H9 (cell line): ENCODE measurements around the gene MRPS14. TPM values are rescaled to one million over a fixed set of nuclear protein-coding genes. Genes with fewer than 3 reads are reported as not detected.

ENCODE experiments used
- DNase-seq: peaks from one replicate; pipeline ENCODE4 v3.0.0-alpha.2; 2017
- H2AFZ ChIP-seq: one replicate; pipeline ENCODE4 v1.6.1; 2013; ENCODE audit warnings: mild to moderate bottlenecking, low read length, control low read depth, moderate library complexity
- H2AK5ac ChIP-seq: 2 replicates; pipeline ENCODE4 v1.6.1; 2013; ENCODE audit warnings: low read length, control low read depth, mixed read lengths; ENCODE audit not compliant: insufficient read length
- H2BK120ac ChIP-seq: one replicate; pipeline ENCODE4 v1.6.1; 2013; ENCODE audit warnings: low read depth, mild to moderate bottlenecking, low read length, control low read depth, inconsistent platforms; ENCODE audit not compliant: poor library complexity, severe bottlenecking
- H2BK12ac ChIP-seq: 2 replicates; pipeline ENCODE4 v1.6.1; 2013; ENCODE audit warnings: low read length, control low read depth, mixed read lengths, low read depth; ENCODE audit not compliant: insufficient read length
- H2BK15ac ChIP-seq: 2 replicates; pipeline ENCODE4 v1.6.1; 2013; ENCODE audit warnings: low read depth, low read length, control low read depth
- H2BK20ac ChIP-seq: one replicate; pipeline ENCODE4 v1.6.1; 2013; ENCODE audit warnings: low read depth, mild to moderate bottlenecking, low read length, control low read depth, inconsistent platforms; ENCODE audit not compliant: poor library complexity, severe bottlenecking
- H2BK5ac ChIP-seq: 2 replicates; pipeline ENCODE4 v1.6.1; 2013; ENCODE audit warnings: low read length, control low read depth, mixed read lengths; ENCODE audit not compliant: insufficient read length
- H3K14ac ChIP-seq: 2 replicates; pipeline ENCODE4 v1.6.1; 2013; ENCODE audit warnings: low read length, control low read depth; ENCODE audit not compliant: insufficient read depth
- H3K18ac ChIP-seq: 2 replicates; pipeline ENCODE4 v1.6.1; 2013; ENCODE audit warnings: low read depth, mild to moderate bottlenecking, mixed read lengths, low read length, control low read depth; ENCODE audit not compliant: insufficient read length
- H3K23ac ChIP-seq: 2 replicates; pipeline ENCODE4 v1.6.1; 2013; ENCODE audit warnings: low read length, control low read depth, mixed read lengths, low read depth; ENCODE audit not compliant: insufficient read length
- H3K23me2 ChIP-seq: 2 replicates; pipeline ENCODE4 v1.6.1; 2013; ENCODE audit warnings: low read depth, mild to moderate bottlenecking, mixed read lengths, low read length, control low read depth; ENCODE audit not compliant: insufficient read length, poor library complexity, severe bottlenecking
- H3K27ac ChIP-seq: 2 replicates; pipeline ENCODE4 v1.5.1; 2013; ENCODE audit warnings: low read length, control low read depth, mixed read lengths, low read depth; ENCODE audit not compliant: insufficient read length
- H3K27me3 ChIP-seq: 2 replicates; pipeline ENCODE4 v1.6.1; 2013; ENCODE audit warnings: low read length, control low read depth, inconsistent platforms; ENCODE audit not compliant: insufficient read depth
- H3K4ac ChIP-seq: 2 replicates; pipeline ENCODE4 v1.6.1; 2013; ENCODE audit warnings: low read depth, mild to moderate bottlenecking, control low read depth, inconsistent platforms, low read length, moderate library complexity
- H3K4me1 ChIP-seq: 2 replicates; pipeline ENCODE4 v1.6.1; 2013; ENCODE audit warnings: low read length, control low read depth, inconsistent platforms; ENCODE audit not compliant: insufficient read depth
- H3K4me2 ChIP-seq: 2 replicates; pipeline ENCODE4 v1.6.1; 2013; ENCODE audit warnings: low read length, control low read depth, mixed read lengths; ENCODE audit not compliant: insufficient read length, insufficient read depth
- H3K56ac ChIP-seq: 2 replicates; pipeline ENCODE4 v1.6.1; 2013; ENCODE audit warnings: low read depth, mild to moderate bottlenecking, mixed read lengths, low read length, control low read depth; ENCODE audit not compliant: insufficient read length
- H3K79me1 ChIP-seq: 2 replicates; pipeline ENCODE4 v1.6.1; 2013; ENCODE audit warnings: low read depth, mild to moderate bottlenecking, moderate library complexity, low read length, control low read depth, inconsistent platforms; ENCODE audit not compliant: insufficient read depth, poor library complexity, severe bottlenecking
- H3K79me2 ChIP-seq: 2 replicates; pipeline ENCODE4 v1.6.1; 2013; ENCODE audit warnings: low read length, control low read depth, inconsistent platforms; ENCODE audit not compliant: insufficient read depth
- H3K9ac ChIP-seq: 2 replicates; pipeline ENCODE4 v1.6.1; 2013; ENCODE audit warnings: low read length, control low read depth, mixed read lengths; ENCODE audit not compliant: insufficient read length; ENCODE audit errors: extremely low read depth
- H3K9me3 ChIP-seq: one replicate; pipeline ENCODE4 v1.6.1; 2013; ENCODE audit warnings: low read depth, low read length, inconsistent platforms; ENCODE audit not compliant: control insufficient read depth
- H3T11ph ChIP-seq: one replicate; pipeline ENCODE4 v1.6.1; 2013; ENCODE audit warnings: mild to moderate bottlenecking, low read length, control low read depth, inconsistent platforms
- H4K20me1 ChIP-seq: one replicate; pipeline ENCODE4 v1.6.1; 2013; ENCODE audit not compliant: control insufficient read depth, insufficient read length, insufficient read depth
- H4K5ac ChIP-seq: 2 replicates; pipeline ENCODE4 v1.6.1; 2013; ENCODE audit warnings: low read depth, mild to moderate bottlenecking, mixed read lengths, low read length, control low read depth; ENCODE audit not compliant: insufficient read length
- H4K8ac ChIP-seq: replicated peaks from 2 replicates; pipeline ENCODE4 v1.6.1; 2013; ENCODE audit warnings: low read length, control low read depth, mixed read lengths, low read depth; ENCODE audit not compliant: insufficient read length
- H4K91ac ChIP-seq: 2 replicates; pipeline ENCODE4 v1.6.1; 2013; ENCODE audit warnings: low read depth, mild to moderate bottlenecking, moderate library complexity, mixed read lengths, low read length, control low read depth; ENCODE audit not compliant: insufficient read length
- H3K27ac Mint-ChIP-seq, 3 experiments: 2 replicates in 2 of 3; 3 replicates in 1 of 3; pipeline ENCODE4 v1.8.0; 2020 to 2021; ENCODE audit warnings: mixed read lengths in 3 of 3, mild to moderate bottlenecking in 1 of 3, moderate library complexity in 1 of 3
- H3K27me3 Mint-ChIP-seq: 2 replicates; pipeline ENCODE4 v1.8.0; 2021; ENCODE audit warnings: low read depth, mild to moderate bottlenecking, moderate library complexity, mixed read lengths
- H3K36me3 Mint-ChIP-seq, 3 experiments: 2 replicates in 2 of 3; 3 replicates in 1 of 3; pipeline ENCODE4 v1.8.0; 2020 to 2021; ENCODE audit warnings: low read depth in 3 of 3, mixed read lengths in 3 of 3; ENCODE audit not compliant: insufficient read depth in 1 of 3
- H3K4me1 Mint-ChIP-seq, 2 experiments: 2 replicates each; pipeline ENCODE4 v1.8.0; 2020; ENCODE audit warnings: mixed read lengths in 2 of 2
- H3K4me3 Mint-ChIP-seq, 2 experiments: 2 replicates in 1 of 2; 3 replicates in 1 of 2; pipeline ENCODE4 v1.8.0; 2020 to 2021; ENCODE audit warnings: mild to moderate bottlenecking in 2 of 2, mixed read lengths in 2 of 2, moderate library complexity in 1 of 2
- H3K9me3 Mint-ChIP-seq, 2 experiments: 2 replicates in 1 of 2; 3 replicates in 1 of 2; pipeline ENCODE4 v1.8.0; 2020; ENCODE audit warnings: mild to moderate bottlenecking in 2 of 2, mixed read lengths in 2 of 2, moderate library complexity in 1 of 2
- CTCF ChIP-seq: fragments of 200-600 bp; sonication (generic); conservative IDR thresholded peaks from 3 replicates; pipeline ENCODE4 v1.8.0; 2021; ENCODE audit warnings: antibody characterized with exemption, mild to moderate bottlenecking
- WGBS: extraction: QIAGEN DNeasy Blood & Tissue Kit; methylation state at CpG from one replicate; pipeline ENCODE4 v1.1.7; 2013; ENCODE audit warnings: missing lambda C conversion rate, low lambda C conversion rate, mixed read lengths; ENCODE audit not compliant: insufficient read length; ENCODE audit errors: extremely low coverage; 5-methylcytosine and 5-hydroxymethylcytosine counted together
- total RNA-seq: library from RNA; stranded (reverse); gene quantifications from 2 replicates; pipeline ENCODE4 v1.2.1, GENCODE V29; 2021

The MRPS14 gene
- total RNA-seq, 1 experiment from 2014 or later, result 30.6 TPM

GRCh38 chr1:175015243-175015642 is 8.0 kb downstream of the MRPS14 start:
- Mint-ChIP-seq H3K36me3 (peaks cover 22 to 58% (median 33%) of the 10 kb centered on the region in 3 experiments; a peak in 6 of 7 replicates), H3K9me3 (no peaks in the 10 kb centered on the region), H3K27me3 (no peaks in the 10 kb centered on the region), H3K27ac (no peak overlapping the region; a peak in 1 of 7 replicates), H3K4me3 (no peak overlapping the region), H3K4me1 (no peaks in the 10 kb centered on the region)
- H3K56ac ChIP-seq, result no peak overlapping the region
- H3K4me1 ChIP-seq, result no peaks in the 10 kb centered on the region
- H3K9me3 ChIP-seq, result no peaks in the 10 kb centered on the region
- no peaks in the 10 kb centered on the region for H3K79me1 ChIP-seq
- no CpG with 5 or more reads among the region's 4 CpGs for WGBS
- H4K8ac ChIP-seq, result no peak overlapping the region
- no peak overlapping the region for H2AK5ac ChIP-seq
- no peak overlapping the region for H2BK20ac ChIP-seq
- H3K9ac ChIP-seq, result no peak overlapping the region
- no peaks in the 10 kb centered on the region for H4K20me1 ChIP-seq
- no peak overlapping the region for H3K4me2 ChIP-seq
- H3T11ph ChIP-seq, result no peak overlapping the region
- H4K91ac ChIP-seq, result no peak overlapping the region
- TF ChIP-seq CTCF, result no peak
- no peak for DNase-seq
- no peak overlapping the region for H4K5ac ChIP-seq
- H3K23ac ChIP-seq, result no peak overlapping the region
- no peak overlapping the region for H2BK5ac ChIP-seq
- H2AFZ ChIP-seq, result no peak overlapping the region
- no peaks in the 10 kb centered on the region for H3K27me3 ChIP-seq
- no peak overlapping the region for H2BK15ac ChIP-seq
- H3K18ac ChIP-seq, result no peak overlapping the region
- H3K79me2 ChIP-seq, result no peaks in the 10 kb centered on the region
- no peak overlapping the region for H2BK12ac ChIP-seq
- H3K27ac ChIP-seq, result no peak overlapping the region
- no peak overlapping the region for H2BK120ac ChIP-seq
- H3K14ac ChIP-seq, result no peak overlapping the region
- H3K4ac ChIP-seq, result no peak overlapping the region
- no peaks in the 10 kb centered on the region for H3K23me2 ChIP-seq
